Vagina (tissue), 2 donors: Measurements from ENCODE around the gene NGEF. TPM values are rescaled to one million over a fixed set of nuclear protein-coding genes. Genes with fewer than 3 reads are reported as not detected.
"Not testable (repeated sequence)": the region's sequence is repeated elsewhere in the genome, so short reads cannot be mapped to it uniquely, and the experiment has no call there.

Experiments
- DNase-seq, 2 donors: peaks; one replicate each; pipeline ENCODE4 v3.0.0-alpha.2; 2017; ENCODE audit errors: extremely low spot score in 2 of 2
- H3K27ac ChIP-seq: fragments of 200-600 bp; sonication (generic); one replicate; pipeline ENCODE4 v1.5.1; 2019
- H3K27me3 ChIP-seq: fragments of 200-600 bp; sonication (generic); one replicate; pipeline ENCODE4 v1.5.1; 2019
- H3K36me3 ChIP-seq, 2 donors: fragments of 200-600 bp; sonication (generic); one replicate each; pipeline ENCODE4 v1.5.1; 2017 to 2019
- H3K4me1 ChIP-seq: fragments of 200-600 bp; sonication (generic); one replicate; pipeline ENCODE4 v1.5.1; 2019
- H3K4me3 ChIP-seq, 2 donors: fragments of 200-600 bp; sonication (generic); 1 replicate in 1 of 2; 2 replicates in 1 of 2; pipeline ENCODE4 v1.5.1; 2016 to 2019
- H3K9me3 ChIP-seq: fragments of 200-600 bp; sonication (generic); one replicate; pipeline ENCODE4 v1.5.1; 2019
- POLR2A ChIP-seq, 2 donors: fragments of 450-650 bp; IDR thresholded peaks; one replicate each; pipeline ENCODE4 v1.6.1; 2017; ENCODE audit warnings: antibody characterized with exemption in 2 of 2, mild to moderate bottlenecking in 2 of 2, moderate library complexity in 2 of 2
- POLR2AphosphoS5 ChIP-seq, 2 donors: sonication (generic); formaldehyde crosslinking; IDR thresholded peaks; one replicate each; pipeline ENCODE4 v1.9.0; 2017; ENCODE audit warnings: antibody characterized with exemption in 2 of 2, mild to moderate bottlenecking in 2 of 2, low read depth in 1 of 2; ENCODE audit not compliant: insufficient read depth in 1 of 2
- intact Hi-C: fragments of 100-400 bp; cut with DNase I; formaldehyde crosslinking; loops from one replicate; pipeline ENCODE4 v1.15.1; 2023
- total RNA-seq: library from RNA; depleted of rRNA; stranded (reverse); fragments of >200 nt; gene quantifications from one replicate; pipeline ENCODE4 v1.2.3, GENCODE V29; 2016
- TF ChIP-seq, protein P1 (sequence below), 3 experiments: fragments of 450-650 bp in 2 of 3; fragments of 200-600 bp in 1 of 3; sonication (generic) in 1 of 3; IDR thresholded peaks; one replicate each; pipeline ENCODE4 v1.5.1; 2017 to 2019; ENCODE audit warnings: antibody characterized with exemption in 3 of 3, mild to moderate bottlenecking in 2 of 3, moderate library complexity in 2 of 3

NGEF gene
- total RNA-seq, 1 donor from 2014 or later: 4.9 TPM

DNA sequence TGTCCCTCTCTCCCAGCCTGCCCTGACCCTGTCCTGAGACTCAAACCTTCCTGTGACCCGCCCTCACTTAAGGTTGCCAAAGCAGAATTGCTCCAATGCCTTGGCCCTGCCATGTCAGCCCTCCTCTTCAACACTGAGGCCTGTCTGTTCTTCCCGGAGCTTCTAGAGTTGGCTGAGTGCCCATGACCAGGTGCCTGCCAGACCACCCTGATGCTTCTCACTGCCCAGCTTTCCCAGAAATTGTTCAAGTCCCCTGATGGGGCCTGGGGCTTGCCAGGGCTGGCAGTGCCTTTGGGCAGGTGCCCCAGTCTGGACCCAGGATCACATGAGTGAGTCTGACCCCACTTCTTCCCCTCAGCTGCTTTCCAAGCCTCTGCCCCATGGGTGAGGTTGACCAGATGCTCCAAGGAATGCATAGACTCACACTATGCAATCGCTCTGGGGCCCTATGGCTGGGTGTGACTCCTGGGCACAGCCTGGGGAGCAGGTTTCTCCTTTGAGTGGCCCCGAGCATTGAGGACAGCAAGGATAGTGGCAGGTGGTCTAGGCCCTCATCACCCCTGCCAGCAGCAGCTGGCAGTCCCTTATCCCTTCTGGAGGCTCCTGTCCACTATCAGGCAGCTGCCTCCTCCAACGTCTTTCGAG is 44.0 kb upstream of the NGEF start:
- DNase-seq: no peak
- TF ChIP-seq, protein P1, sequence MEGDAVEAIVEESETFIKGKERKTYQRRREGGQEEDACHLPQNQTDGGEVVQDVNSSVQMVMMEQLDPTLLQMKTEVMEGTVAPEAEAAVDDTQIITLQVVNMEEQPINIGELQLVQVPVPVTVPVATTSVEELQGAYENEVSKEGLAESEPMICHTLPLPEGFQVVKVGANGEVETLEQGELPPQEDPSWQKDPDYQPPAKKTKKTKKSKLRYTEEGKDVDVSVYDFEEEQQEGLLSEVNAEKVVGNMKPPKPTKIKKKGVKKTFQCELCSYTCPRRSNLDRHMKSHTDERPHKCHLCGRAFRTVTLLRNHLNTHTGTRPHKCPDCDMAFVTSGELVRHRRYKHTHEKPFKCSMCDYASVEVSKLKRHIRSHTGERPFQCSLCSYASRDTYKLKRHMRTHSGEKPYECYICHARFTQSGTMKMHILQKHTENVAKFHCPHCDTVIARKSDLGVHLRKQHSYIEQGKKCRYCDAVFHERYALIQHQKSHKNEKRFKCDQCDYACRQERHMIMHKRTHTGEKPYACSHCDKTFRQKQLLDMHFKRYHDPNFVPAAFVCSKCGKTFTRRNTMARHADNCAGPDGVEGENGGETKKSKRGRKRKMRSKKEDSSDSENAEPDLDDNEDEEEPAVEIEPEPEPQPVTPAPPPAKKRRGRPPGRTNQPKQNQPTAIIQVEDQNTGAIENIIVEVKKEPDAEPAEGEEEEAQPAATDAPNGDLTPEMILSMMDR (IDR thresholded peaks at IDR 0.05): no peak
- TF ChIP-seq POLR2A (IDR thresholded peaks at IDR 0.05) (no peak), POLR2AphosphoS5 (IDR thresholded peaks at IDR 0.05; ENCODE audit: insufficient read depth in 1 of 2, low read depth in 1 of 2) (no peak)
- Histone ChIP-seq H3K4me1 (peaks cover 6% of the 10 kb centered on the region), H3K27ac (no peak overlapping the region), H3K4me3 (no peak overlapping the region), H3K36me3 (no peaks in the 10 kb centered on the region), H3K27me3 (no peaks in the 10 kb centered on the region), H3K9me3 (no peaks in the 10 kb centered on the region)
- intact Hi-C loops: no loop called here

DNA sequence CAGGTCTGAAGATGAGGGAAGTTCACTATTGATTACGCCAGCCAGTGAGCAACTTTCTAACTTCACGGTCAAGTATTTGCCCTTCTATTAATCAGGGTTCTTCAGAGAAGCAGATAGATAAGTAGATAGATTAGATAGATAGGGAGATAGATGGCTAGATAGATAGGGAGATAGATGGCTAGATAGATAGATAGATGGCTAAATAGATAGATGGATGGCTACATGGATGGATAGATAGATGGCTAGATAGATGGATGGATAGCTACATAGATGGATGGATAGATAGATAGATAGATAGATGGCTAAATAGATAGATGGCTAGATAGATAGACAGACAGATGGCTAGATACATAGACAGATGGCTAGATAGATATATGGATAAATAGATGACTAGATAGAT is 42.3 kb upstream of the NGEF start:
- peaks cover 13% of the 10 kb centered on the region for H3K4me1 ChIP-seq
- H3K36me3 ChIP-seq: no peaks in the 10 kb centered on the region
- H3K9me3 ChIP-seq: no peaks in the 10 kb centered on the region
- H3K27me3 ChIP-seq: no peaks in the 10 kb centered on the region
- H3K4me3 ChIP-seq: no peak overlapping the region
- no peak overlapping the region for H3K27ac ChIP-seq
- TF ChIP-seq, protein P1 (IDR thresholded peaks at IDR 0.05): no peak
- TF ChIP-seq POLR2AphosphoS5 (IDR thresholded peaks at IDR 0.05; ENCODE audit: insufficient read depth in 1 of 2, low read depth in 1 of 2): no peak
- no peak for TF ChIP-seq POLR2A (IDR thresholded peaks at IDR 0.05)
- DNase-seq: no peak
- intact Hi-C loops: no loop called here

DNA sequence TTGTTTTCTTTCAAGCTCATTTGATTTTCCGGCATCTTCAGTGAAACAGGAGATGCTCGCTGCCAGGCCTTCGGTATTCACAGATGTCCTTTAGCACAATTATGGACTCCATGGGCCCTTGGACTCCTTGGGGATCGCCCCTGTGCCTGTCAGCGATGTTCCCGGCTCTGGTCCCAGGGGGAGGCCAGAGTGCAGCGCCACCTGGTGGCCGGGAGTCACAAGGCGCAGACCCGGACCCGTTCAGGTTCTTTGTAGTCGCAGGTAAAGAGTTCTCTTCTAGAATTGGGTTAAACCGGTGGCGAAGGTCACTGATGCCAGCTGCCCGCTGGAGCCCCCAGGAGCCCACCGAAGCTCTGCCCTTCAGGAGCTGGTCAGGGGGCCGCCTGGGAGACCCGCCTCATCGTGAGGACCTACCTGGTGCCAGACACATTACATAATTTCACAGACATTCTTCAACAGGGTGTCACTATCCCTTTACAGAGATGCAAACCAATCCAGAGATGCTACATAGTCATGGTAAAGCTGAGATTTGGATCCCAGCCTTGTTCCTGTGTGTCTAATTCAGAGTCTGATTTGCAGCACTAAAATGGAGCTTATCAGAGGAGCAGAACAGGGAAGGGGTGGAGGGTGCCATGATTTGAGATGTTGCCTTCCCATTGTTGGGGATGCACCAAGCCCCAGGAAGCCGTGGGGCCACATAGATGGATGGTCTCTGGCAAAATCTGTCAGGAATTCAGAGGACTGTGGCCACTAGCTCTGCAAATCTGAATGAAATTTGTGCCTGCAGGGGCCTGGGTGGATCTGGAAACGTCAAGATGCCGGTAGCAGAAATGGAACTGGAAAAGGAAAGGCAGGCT is 41.1 kb upstream of the NGEF start:
- DNase-seq: no peak
- Histone ChIP-seq H3K27me3 (no peaks in the 10 kb centered on the region), H3K36me3 (no peaks in the 10 kb centered on the region), H3K27ac (no peak overlapping the region), H3K9me3 (no peaks in the 10 kb centered on the region), H3K4me1 (peaks cover 13% of the 10 kb centered on the region), H3K4me3 (no peak overlapping the region)
- intact Hi-C loops: no loop called here
- TF ChIP-seq, protein P1 (IDR thresholded peaks at IDR 0.05): peak; percentile 48 to 74 (median 68)
- TF ChIP-seq POLR2AphosphoS5 (IDR thresholded peaks at IDR 0.05; ENCODE audit: insufficient read depth in 1 of 2, low read depth in 1 of 2): no peak
- TF ChIP-seq POLR2A (IDR thresholded peaks at IDR 0.05): no peak

DNA sequence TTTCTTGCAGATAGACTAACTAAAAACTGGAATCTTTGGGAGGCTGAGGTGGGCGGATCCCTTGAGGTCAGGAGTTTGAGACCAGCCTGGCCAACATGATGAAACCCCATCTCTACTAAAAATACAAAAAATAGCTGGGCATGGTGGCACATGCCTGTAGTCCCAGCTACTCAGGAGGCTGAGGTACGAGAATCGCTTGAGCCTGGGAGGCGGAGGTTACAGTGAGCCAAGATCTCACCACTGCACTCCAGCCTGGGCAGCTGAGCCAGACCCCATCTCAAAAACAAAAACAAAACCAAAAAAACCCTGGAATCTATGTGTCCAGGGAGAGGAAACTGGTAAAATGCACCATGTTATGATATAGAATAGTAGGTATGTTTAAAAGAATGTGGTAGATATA is 39.5 kb upstream of the NGEF start:
- H3K9me3 ChIP-seq, H3K27me3 ChIP-seq, H3K36me3 ChIP-seq, intact Hi-C loops, H3K27ac ChIP-seq, DNase-seq, H3K4me3 ChIP-seq: not testable (repeated sequence)
- peaks cover 13% of the 10 kb centered on the region for H3K4me1 ChIP-seq

DNA sequence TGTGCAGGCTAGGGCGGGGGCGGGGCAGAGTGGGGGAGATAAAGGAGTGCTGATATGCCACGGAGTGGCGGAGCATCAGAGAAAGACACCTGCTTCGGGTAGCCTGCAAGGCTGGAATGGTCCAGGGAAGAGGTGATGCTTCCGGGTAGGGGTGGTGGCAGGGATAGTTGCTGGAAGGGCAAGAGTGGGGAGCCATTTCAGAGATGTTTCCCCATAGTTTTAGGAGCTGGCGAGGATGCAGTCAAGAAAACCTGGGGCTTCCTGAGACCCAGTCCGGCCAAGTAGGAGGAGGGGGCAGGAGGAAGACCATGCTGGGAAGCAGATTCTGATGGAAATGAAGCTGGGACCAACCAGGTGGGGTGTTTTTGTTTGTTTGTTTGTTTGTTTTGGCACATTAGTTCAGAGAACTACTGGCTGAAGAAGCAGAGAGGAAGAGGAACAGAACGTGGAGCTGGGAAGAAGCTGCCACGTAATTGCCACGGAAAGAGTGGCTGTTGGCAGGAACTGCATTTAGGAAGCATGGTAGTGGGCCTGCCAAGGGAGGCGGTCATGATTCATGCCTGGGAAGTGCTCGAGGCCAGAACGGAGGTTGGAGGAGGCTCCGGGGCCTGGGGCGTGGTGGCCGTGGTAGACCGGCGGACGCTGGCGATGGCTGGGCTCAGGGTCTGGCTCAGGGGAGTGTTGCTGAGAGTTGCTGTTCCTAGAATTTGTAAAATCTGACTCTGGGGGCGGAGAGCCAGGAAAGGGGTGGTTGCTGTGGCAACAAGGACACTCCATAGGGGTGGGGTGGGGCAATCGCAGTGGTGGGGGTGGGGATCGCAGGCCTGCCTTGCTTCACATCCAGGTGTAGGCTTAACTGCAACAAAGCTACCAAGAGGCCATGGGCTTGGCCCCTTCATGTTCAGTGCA is 38.4 kb upstream of the NGEF start:
- Histone ChIP-seq H3K4me3 (no peak overlapping the region), H3K27ac (no peak overlapping the region), H3K36me3 (no peaks in the 10 kb centered on the region), H3K9me3 (no peaks in the 10 kb centered on the region), H3K4me1 (peaks cover 13% of the 10 kb centered on the region), H3K27me3 (no peaks in the 10 kb centered on the region)
- TF ChIP-seq POLR2A (IDR thresholded peaks at IDR 0.05): no peak
- TF ChIP-seq, protein P1 (IDR thresholded peaks at IDR 0.05): no peak
- TF ChIP-seq POLR2AphosphoS5 (IDR thresholded peaks at IDR 0.05; ENCODE audit: insufficient read depth in 1 of 2, low read depth in 1 of 2): peak; percentile 28 to 49
- DNase-seq: peak in 1 of 2 donors; percentile 84
- intact Hi-C loops: no loop called here
